ENCODE measurements around the gene ZFAND3.
"Not testable (repeated sequence)": the region's sequence is repeated elsewhere in the genome, so short reads cannot be mapped to it uniquely, and the experiment has no call there.

The ZFAND3 gene

GRCh38 chr6:37943436-37944058 is 124.0 kb downstream of the ZFAND3 start:
- Mint-ChIP-seq H3K27me3 (ENCODE audit: low read depth) (no peaks in the 10 kb centered on the region), H3K4me3 (no peak overlapping the region), H3K27ac (no peak overlapping the region), H3K4me1 (ENCODE audit: low read depth) (peaks cover 13% of the 10 kb centered on the region), H3K9me3 (peaks cover 3% of the 10 kb centered on the region), H3K36me3 (ENCODE audit: low read depth) (no peaks in the 10 kb centered on the region)
- no peak for DNase-seq (ENCODE audit: low spot score)

- Mint-ChIP-seq H3K9me3 (peaks cover 11% of the 10 kb centered on the region), H3K4me3 (no peak overlapping the region), H3K27me3 (ENCODE audit: low read depth) (no peaks in the 10 kb centered on the region), H3K27ac (no peak overlapping the region), H3K4me1 (ENCODE audit: low read depth) (peaks cover 15% of the 10 kb centered on the region), H3K36me3 (ENCODE audit: low read depth) (peaks cover 2% of the 10 kb centered on the region)
- DNase-seq (ENCODE audit: low spot score) = no peak
Observed at GRCh38 chr6:37946057-37946456, 126.5 kb downstream of the ZFAND3 start.

GRCh38 chr6:37947468-37947867 is 127.9 kb downstream of the ZFAND3 start:
- H3K27me3 Mint-ChIP-seq (ENCODE audit: low read depth) = no peaks in the 10 kb centered on the region
- peaks cover 2% of the 10 kb centered on the region for H3K36me3 Mint-ChIP-seq (ENCODE audit: low read depth)
- peaks cover 11% of the 10 kb centered on the region for H3K9me3 Mint-ChIP-seq
- H3K4me1 Mint-ChIP-seq (ENCODE audit: low read depth) = peaks cover 25% of the 10 kb centered on the region
- no peak overlapping the region for H3K27ac Mint-ChIP-seq
- DNase-seq (ENCODE audit: low spot score) = no peak
- H3K4me3 Mint-ChIP-seq = no peak overlapping the region

GRCh38 chr6:37948584-37948983 is 129.1 kb downstream of the ZFAND3 start:
- not testable (repeated sequence) for H3K27me3 Mint-ChIP-seq (ENCODE audit: low read depth); H3K4me3 Mint-ChIP-seq; H3K36me3 Mint-ChIP-seq (ENCODE audit: low read depth); DNase-seq (ENCODE audit: low spot score); H3K27ac Mint-ChIP-seq
- Mint-ChIP-seq H3K4me1 (ENCODE audit: low read depth) (peaks cover 16% of the 10 kb centered on the region), H3K9me3 (peaks cover 11% of the 10 kb centered on the region)

GRCh38 chr6:37952027-37952426 is 132.5 kb downstream of the ZFAND3 start:
- Mint-ChIP-seq H3K27me3 (ENCODE audit: low read depth) (no peaks in the 10 kb centered on the region), H3K27ac (no peak overlapping the region), H3K4me1 (ENCODE audit: low read depth) (peaks cover 13% of the 10 kb centered on the region), H3K4me3 (no peak overlapping the region), H3K36me3 (ENCODE audit: low read depth) (peaks cover 2% of the 10 kb centered on the region), H3K9me3 (peaks cover 11% of the 10 kb centered on the region)
- no peak for DNase-seq (ENCODE audit: low spot score)

GRCh38 chr6:37954791-37955190 is 135.3 kb downstream of the ZFAND3 start:
- no peaks in the 10 kb centered on the region for H3K9me3 Mint-ChIP-seq
- no peak overlapping the region for H3K27ac Mint-ChIP-seq
- no peaks in the 10 kb centered on the region for H3K27me3 Mint-ChIP-seq (ENCODE audit: low read depth)
- no peak for DNase-seq (ENCODE audit: low spot score)
- peaks cover 16% of the 10 kb centered on the region for H3K4me1 Mint-ChIP-seq (ENCODE audit: low read depth)
- H3K4me3 Mint-ChIP-seq = no peak overlapping the region
- H3K36me3 Mint-ChIP-seq (ENCODE audit: low read depth) = no peaks in the 10 kb centered on the region

GRCh38 chr6:37956711-37957275 is 137.3 kb downstream of the ZFAND3 start:
- Mint-ChIP-seq H3K4me3 (no peak overlapping the region), H3K4me1 (ENCODE audit: low read depth) (peaks cover 10% of the 10 kb centered on the region), H3K36me3 (ENCODE audit: low read depth) (no peaks in the 10 kb centered on the region), H3K27ac (no peak overlapping the region), H3K27me3 (ENCODE audit: low read depth) (no peaks in the 10 kb centered on the region), H3K9me3 (no peaks in the 10 kb centered on the region)
- DNase-seq (ENCODE audit: low spot score) = no peak

GRCh38 chr6:37959061-37959460 is 139.5 kb downstream of the ZFAND3 start:
- Mint-ChIP-seq H3K9me3 (peaks cover 6% of the 10 kb centered on the region), H3K4me1 (ENCODE audit: low read depth) (peaks cover 9% of the 10 kb centered on the region), H3K27me3 (ENCODE audit: low read depth) (no peaks in the 10 kb centered on the region), H3K4me3 (no peak overlapping the region), H3K36me3 (ENCODE audit: low read depth) (peaks cover 9% of the 10 kb centered on the region), H3K27ac (no peak overlapping the region)
- DNase-seq (ENCODE audit: low spot score) = no peak

GRCh38 chr6:37960139-37960935 is 140.8 kb downstream of the ZFAND3 start:
- Mint-ChIP-seq H3K9me3 (peaks cover 6% of the 10 kb centered on the region), H3K4me1 (ENCODE audit: low read depth) (peaks cover 9% of the 10 kb centered on the region), H3K36me3 (ENCODE audit: low read depth) (peaks cover 11% of the 10 kb centered on the region), H3K27ac (no peak overlapping the region), H3K4me3 (no peak overlapping the region), H3K27me3 (ENCODE audit: low read depth) (no peaks in the 10 kb centered on the region)
- DNase-seq (ENCODE audit: low spot score) = no peak

- H3K9me3 Mint-ChIP-seq; H3K27me3 Mint-ChIP-seq (ENCODE audit: low read depth); H3K27ac Mint-ChIP-seq; H3K4me1 Mint-ChIP-seq (ENCODE audit: low read depth); DNase-seq (ENCODE audit: low spot score): not testable (repeated sequence)
- Mint-ChIP-seq H3K36me3 (ENCODE audit: low read depth) (peaks cover 17% of the 10 kb centered on the region), H3K4me3 (peak overlapping the region; percentile 19)
Observed at GRCh38 chr6:37962481-37963080, 143.1 kb downstream of the ZFAND3 start.

GRCh38 chr6:37965964-37966676 is 146.6 kb downstream of the ZFAND3 start:
- peaks cover 11% of the 10 kb centered on the region for H3K4me1 Mint-ChIP-seq (ENCODE audit: low read depth)
- DNase-seq (ENCODE audit: low spot score) = no peak
- H3K9me3 Mint-ChIP-seq = peaks cover 14% of the 10 kb centered on the region
- no peak overlapping the region for H3K4me3 Mint-ChIP-seq
- H3K27ac Mint-ChIP-seq = no peak overlapping the region
- no peaks in the 10 kb centered on the region for H3K27me3 Mint-ChIP-seq (ENCODE audit: low read depth)
- H3K36me3 Mint-ChIP-seq (ENCODE audit: low read depth) = peaks cover 27% of the 10 kb centered on the region

GRCh38 chr6:37966801-37967200 is 147.3 kb downstream of the ZFAND3 start:
- H3K4me1 Mint-ChIP-seq (ENCODE audit: low read depth) = peaks cover 17% of the 10 kb centered on the region
- no peak for DNase-seq (ENCODE audit: low spot score)
- H3K27me3 Mint-ChIP-seq (ENCODE audit: low read depth) = no peaks in the 10 kb centered on the region
- peaks cover 14% of the 10 kb centered on the region for H3K9me3 Mint-ChIP-seq
- no peak overlapping the region for H3K4me3 Mint-ChIP-seq
- H3K27ac Mint-ChIP-seq = no peak overlapping the region
- peaks cover 29% of the 10 kb centered on the region for H3K36me3 Mint-ChIP-seq (ENCODE audit: low read depth)

- no peak for DNase-seq (ENCODE audit: low spot score)
- H3K27me3 Mint-ChIP-seq (ENCODE audit: low read depth) = no peaks in the 10 kb centered on the region
- no peak overlapping the region for H3K27ac Mint-ChIP-seq
- H3K4me1 Mint-ChIP-seq (ENCODE audit: low read depth) = peaks cover 24% of the 10 kb centered on the region
- H3K4me3 Mint-ChIP-seq = no peak overlapping the region
- peaks cover 25% of the 10 kb centered on the region for H3K36me3 Mint-ChIP-seq (ENCODE audit: low read depth)
- H3K9me3 Mint-ChIP-seq = peaks cover 8% of the 10 kb centered on the region
Observed at GRCh38 chr6:37967651-37968050, 148.1 kb downstream of the ZFAND3 start.

Measured in T-helper 2 cell treated with Interferon-gamma antibody and Interleukin-4, amounts not matched to agents 5 μg/mL and 100 μg/mL, for 36 hours (primary cell).